GM18508 (cell line): ENCODE measurements around the gene SH3BGR.
"Not testable (repeated sequence)": the region's sequence is repeated elsewhere in the genome, so short reads cannot be mapped to it uniquely, and the experiment has no call there.

Experiments used
- ATAC-seq: cut with Tn5 transposase; IDR thresholded peaks from one replicate; pipeline ENCODE4 v1.9.1; 2021; ENCODE audit warnings: moderate number of reproducible peaks; ENCODE audit not compliant: insufficient read depth, unreplicated experiment

Gene SH3BGR

GRCh38 chr21:39537571-39537970, 85.8 kb downstream of the SH3BGR start:
- ATAC-seq, result no peak

GRCh38 chr21:39538453-39539042, 86.8 kb downstream of the SH3BGR start:
- no peak for ATAC-seq

- not testable (repeated sequence) for ATAC-seq
These were observed 88.6 kb downstream of the SH3BGR start for GRCh38 chr21:39540367-39540766.

GRCh38 chr21:39542736-39543135, 91.0 kb downstream of the SH3BGR start:
- ATAC-seq, result no peak

- ATAC-seq, result no peak
These were observed 94.8 kb downstream of the SH3BGR start for GRCh38 chr21:39546522-39546921.

- ATAC-seq, result no peak
These were observed 101.1 kb downstream of the SH3BGR start for GRCh38 chr21:39552856-39553255.

GRCh38 chr21:39553331-39553730, 101.6 kb downstream of the SH3BGR start:
- ATAC-seq, result no peak

GRCh38 chr21:39555911-39556590, 104.3 kb downstream of the SH3BGR start:
- no peak for ATAC-seq

GRCh38 chr21:39559511-39559910, 107.7 kb downstream of the SH3BGR start:
- no peak for ATAC-seq

- no peak for ATAC-seq
These were observed 109.4 kb downstream of the SH3BGR start for GRCh38 chr21:39561140-39561539.

GRCh38 chr21:39562791-39563770, 111.3 kb downstream of the SH3BGR start:
- no peak for ATAC-seq

- ATAC-seq, result no peak
These were observed 112.4 kb downstream of the SH3BGR start for GRCh38 chr21:39564200-39564599.
